PFSK-1 (cell line): ENCODE data around the gene ATOH8.

Experiments used
- FOXP2 ChIP-seq: optimal IDR thresholded peaks from 2 replicates; pipeline ENCODE3; 2011; ENCODE audit warnings: borderline replicate concordance, control low read depth, inconsistent platforms; ENCODE audit not compliant: insufficient read depth; ENCODE audit errors: extremely low read length, extremely low read depth
- POLR2AphosphoS5 ChIP-seq: IDR thresholded peaks from 2 replicates; pipeline ENCODE4 v1.6.1; 2012; ENCODE audit warnings: low read depth, mild to moderate bottlenecking, control low read depth, low read length, moderate library complexity
- REST ChIP-seq, 2 experiments: IDR thresholded peaks; 2 replicates each; pipeline versions ENCODE4 v1.6.1 to v1.8.0; 2011 to 2012; ENCODE audit warnings: low read depth in 2 of 2, low read length in 2 of 2, control low read depth in 1 of 2, inconsistent platforms in 1 of 2, mild to moderate bottlenecking in 1 of 2, moderate library complexity in 1 of 2; ENCODE audit not compliant: insufficient read depth in 1 of 2
- SIN3A ChIP-seq: IDR thresholded peaks from 2 replicates; pipeline ENCODE4 v1.6.1; 2012; ENCODE audit warnings: mild to moderate bottlenecking, low read length, moderate library complexity, borderline replicate concordance; ENCODE audit not compliant: insufficient read depth
- TAF1 ChIP-seq: IDR thresholded peaks from 2 replicates; pipeline ENCODE4 v1.6.1; 2012; ENCODE audit warnings: low read length, control low read depth, borderline replicate concordance; ENCODE audit not compliant: insufficient read depth

ATOH8 gene

GRCh38 chr2:85766229-85766628, 12.4 kb downstream of the ATOH8 start:
- TF ChIP-seq REST (IDR thresholded peaks at IDR 0.05; ENCODE audit: insufficient read depth in 1 of 2, low read depth in 2 of 2, low read length in 2 of 2) (no peak), POLR2AphosphoS5 (no peak), SIN3A (no peak), TAF1 (no peak), FOXP2 (no peak)

GRCh38 chr2:85767803-85768665, 14.2 kb downstream of the ATOH8 start:
- TF ChIP-seq FOXP2 (no peak), POLR2AphosphoS5 (no peak), REST (IDR thresholded peaks at IDR 0.05; ENCODE audit: insufficient read depth in 1 of 2, low read depth in 2 of 2, low read length in 2 of 2) (no peak), TAF1 (no peak), SIN3A (no peak)

- no peak for TF ChIP-seq REST (IDR thresholded peaks at IDR 0.05; ENCODE audit: insufficient read depth in 1 of 2, low read depth in 2 of 2, low read length in 2 of 2)
- TF ChIP-seq SIN3A = no peak
- no peak for TF ChIP-seq POLR2AphosphoS5
- no peak for TF ChIP-seq TAF1
These were observed 14.9 kb downstream of the ATOH8 start for GRCh38 chr2:85768713-85769112.

- TF ChIP-seq POLR2AphosphoS5 = no peak
- TF ChIP-seq REST (IDR thresholded peaks at IDR 0.05; ENCODE audit: insufficient read depth in 1 of 2, low read depth in 2 of 2, low read length in 2 of 2) = no peak
- no peak for TF ChIP-seq SIN3A
- no peak for TF ChIP-seq TAF1
- no peak for TF ChIP-seq FOXP2
These were observed 15.6 kb downstream of the ATOH8 start for GRCh38 chr2:85769236-85769982.
